HEK293 (cell line): Measurements from ENCODE around the gene MARCHF7.

Experiments
- AEBP2 ChIP-seq: fragments of 450-650 bp; formaldehyde crosslinking; IDR thresholded peaks from 2 replicates; pipeline ENCODE4 v1.5.1; 2016; ENCODE audit warnings: missing biosample characterization, missing genetic modification characterization, borderline replicate concordance
- KLF10 ChIP-seq: fragments of 450-650 bp; IDR thresholded peaks from 2 replicates; pipeline ENCODE4 v1.5.1; 2018; ENCODE audit warnings: missing biosample characterization, mild to moderate bottlenecking, missing genetic modification characterization
- MYNN ChIP-seq: fragments of 450-650 bp; formaldehyde crosslinking; IDR thresholded peaks from 2 replicates; pipeline ENCODE4 v1.5.1; 2016; ENCODE audit warnings: missing biosample characterization, missing genetic modification characterization, borderline replicate concordance
- SCRT1 ChIP-seq: fragments of 450-650 bp; formaldehyde crosslinking; IDR thresholded peaks from 2 replicates; pipeline ENCODE4 v1.5.1; 2016; ENCODE audit warnings: missing biosample characterization, missing genetic modification characterization, borderline replicate concordance
- SP7 ChIP-seq: fragments of 450-650 bp; formaldehyde crosslinking; IDR thresholded peaks from 2 replicates; pipeline ENCODE4 v1.5.1; 2016; ENCODE audit warnings: missing biosample characterization, missing genetic modification characterization
- TRIM28 ChIP-seq: IDR thresholded peaks from 2 replicates; pipeline ENCODE4 v1.6.1; 2011; ENCODE audit warnings: low read length, control low read depth, borderline replicate concordance
- WT1 ChIP-seq: fragments of 450-650 bp; formaldehyde crosslinking; IDR thresholded peaks from 2 replicates; pipeline ENCODE4 v1.5.1; 2016; ENCODE audit warnings: missing biosample characterization, missing genetic modification characterization
- YY1 ChIP-seq: fragments of 450-650 bp; formaldehyde crosslinking; IDR thresholded peaks from 2 replicates; pipeline ENCODE4 v1.5.1; 2018; ENCODE audit warnings: missing biosample characterization, missing genetic modification characterization
- ZBTB21 ChIP-seq: fragments of 450-650 bp; formaldehyde crosslinking; IDR thresholded peaks from 2 replicates; pipeline ENCODE4 v1.5.1; 2017; ENCODE audit warnings: missing biosample characterization, missing genetic modification characterization
- ZBTB48 ChIP-seq: fragments of 450-650 bp; formaldehyde crosslinking; IDR thresholded peaks from 2 replicates; pipeline ENCODE4 v1.5.1; 2016; ENCODE audit warnings: missing biosample characterization, missing genetic modification characterization
- ZBTB8A ChIP-seq: fragments of 450-650 bp; formaldehyde crosslinking; IDR thresholded peaks from 2 replicates; pipeline ENCODE4 v1.5.1; 2016; ENCODE audit warnings: missing biosample characterization, missing genetic modification characterization
- ZFP69B ChIP-seq: fragments of 450-650 bp; formaldehyde crosslinking; IDR thresholded peaks from 2 replicates; pipeline ENCODE4 v1.5.1; 2016; ENCODE audit warnings: missing biosample characterization, missing genetic modification characterization
- ZNF114 ChIP-seq: fragments of 450-650 bp; formaldehyde crosslinking; IDR thresholded peaks from 2 replicates; pipeline ENCODE4 v1.5.0; 2017; ENCODE audit warnings: missing biosample characterization, missing genetic modification characterization
- ZNF146 ChIP-seq: fragments of 450-650 bp; formaldehyde crosslinking; IDR thresholded peaks from 2 replicates; pipeline ENCODE4 v1.5.1; 2016; ENCODE audit warnings: missing biosample characterization, missing genetic modification characterization
- ZNF335 ChIP-seq: fragments of 450-650 bp; formaldehyde crosslinking; conservative IDR thresholded peaks from 2 replicates; pipeline ENCODE4 v1.5.1; 2016; ENCODE audit warnings: missing biosample characterization, missing genetic modification characterization
- ZNF366 ChIP-seq: fragments of 450-650 bp; formaldehyde crosslinking; conservative IDR thresholded peaks from 2 replicates; pipeline ENCODE4 v1.5.1; 2016; ENCODE audit warnings: missing biosample characterization, missing genetic modification characterization
- ZNF426 ChIP-seq: fragments of 450-650 bp; formaldehyde crosslinking; IDR thresholded peaks from 2 replicates; pipeline ENCODE4 v1.5.1; 2017; ENCODE audit warnings: missing biosample characterization, missing genetic modification characterization, mild to moderate bottlenecking, inconsistent platforms, moderate library complexity
- ZNF561 ChIP-seq: fragments of 450-650 bp; IDR thresholded peaks from 2 replicates; pipeline ENCODE4 v1.5.1; 2018; ENCODE audit warnings: missing biosample characterization, missing genetic modification characterization, borderline replicate concordance
- ZNF571 ChIP-seq: fragments of 450-650 bp; formaldehyde crosslinking; IDR thresholded peaks from 2 replicates; pipeline ENCODE4 v1.5.0; 2017; ENCODE audit warnings: missing biosample characterization, missing genetic modification characterization
- ZNF585B ChIP-seq: fragments of 450-650 bp; formaldehyde crosslinking; IDR thresholded peaks from 2 replicates; pipeline ENCODE4 v1.5.1; 2016; ENCODE audit warnings: missing biosample characterization, missing genetic modification characterization
- ZNF639 ChIP-seq: fragments of 450-650 bp; formaldehyde crosslinking; IDR thresholded peaks from 2 replicates; pipeline ENCODE4 v1.5.1; 2016; ENCODE audit warnings: missing biosample characterization, missing genetic modification characterization
- ZNF654 ChIP-seq: fragments of 450-650 bp; formaldehyde crosslinking; IDR thresholded peaks from 2 replicates; pipeline ENCODE4 v1.5.1; 2016; ENCODE audit warnings: low read depth, missing biosample characterization, missing genetic modification characterization
- ZNF658 ChIP-seq: fragments of 450-650 bp; formaldehyde crosslinking; IDR thresholded peaks from 2 replicates; pipeline ENCODE4; 2016; ENCODE audit warnings: missing biosample characterization, missing genetic modification characterization
- ZNF670 ChIP-seq: fragments of 450-650 bp; formaldehyde crosslinking; IDR thresholded peaks from 2 replicates; pipeline ENCODE4 v1.5.1; 2016; ENCODE audit warnings: missing biosample characterization, missing genetic modification characterization, low read depth
- ZNF76 ChIP-seq: fragments of 450-650 bp; formaldehyde crosslinking; IDR thresholded peaks from 2 replicates; pipeline ENCODE4; 2016; ENCODE audit warnings: low read depth, missing biosample characterization, missing genetic modification characterization, borderline replicate concordance
- TF ChIP-seq, protein P1 (sequence below): fragments of 450-650 bp; formaldehyde crosslinking; IDR thresholded peaks from 2 replicates; pipeline ENCODE4 v1.5.1; 2016; ENCODE audit warnings: missing biosample characterization, missing genetic modification characterization
- TF ChIP-seq, protein P2 (sequence below): fragments of 450-650 bp; formaldehyde crosslinking; IDR thresholded peaks from 2 replicates; pipeline ENCODE4 v1.5.1; 2016; ENCODE audit warnings: missing biosample characterization, missing genetic modification characterization
- TF ChIP-seq, protein P3 (sequence below): fragments of 450-650 bp; formaldehyde crosslinking; IDR thresholded peaks from 2 replicates; pipeline ENCODE4 v1.5.1; 2017; ENCODE audit warnings: missing biosample characterization, mild to moderate bottlenecking, missing genetic modification characterization, moderate library complexity
- TF ChIP-seq, protein P4 (sequence below): fragments of 450-650 bp; formaldehyde crosslinking; IDR thresholded peaks from 2 replicates; pipeline ENCODE4 v1.5.1; 2017; ENCODE audit warnings: missing biosample characterization, missing genetic modification characterization

Gene MARCHF7

GRCh38 chr2:159712143-159712928 lies at the start of gene MARCHF7 (continued):
- TF ChIP-seq, protein P1, sequence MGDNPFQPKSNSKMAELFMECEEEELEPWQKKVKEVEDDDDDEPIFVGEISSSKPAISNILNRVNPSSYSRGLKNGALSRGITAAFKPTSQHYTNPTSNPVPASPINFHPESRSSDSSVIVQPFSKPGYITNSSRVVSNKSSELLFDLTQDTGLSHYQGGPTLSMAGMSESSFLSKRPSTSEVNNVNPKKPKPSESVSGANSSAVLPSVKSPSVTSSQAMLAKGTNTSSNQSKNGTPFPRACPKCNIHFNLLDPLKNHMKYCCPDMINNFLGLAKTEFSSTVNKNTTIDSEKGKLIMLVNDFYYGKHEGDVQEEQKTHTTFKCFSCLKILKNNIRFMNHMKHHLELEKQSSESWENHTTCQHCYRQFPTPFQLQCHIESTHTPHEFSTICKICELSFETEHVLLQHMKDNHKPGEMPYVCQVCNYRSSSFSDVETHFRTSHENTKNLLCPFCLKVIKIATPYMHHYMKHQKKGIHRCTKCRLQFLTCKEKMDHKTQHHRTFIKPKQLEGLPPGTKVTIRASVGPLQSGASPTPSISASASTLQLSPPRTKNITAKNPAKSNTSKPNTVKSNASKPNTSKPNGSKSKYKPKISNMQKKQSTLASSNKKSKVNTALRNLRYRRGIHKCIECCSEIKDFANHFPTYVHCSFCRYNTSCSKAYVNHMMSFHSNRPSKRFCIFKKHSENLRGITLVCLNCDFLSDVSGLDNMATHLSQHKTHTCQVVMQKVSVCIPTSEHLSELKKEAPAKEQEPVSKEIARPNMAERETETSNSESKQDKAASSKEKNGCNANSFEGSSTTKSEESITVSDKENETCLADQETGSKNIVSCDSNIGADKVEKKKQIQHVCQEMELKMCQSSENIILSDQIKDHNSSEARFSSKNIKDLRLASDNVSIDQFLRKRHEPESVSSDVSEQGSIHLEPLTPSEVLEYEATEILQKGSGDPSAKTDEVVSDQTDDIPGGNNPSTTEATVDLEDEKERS, result 0 out of 2 replicates have a peak, but pooled peaks have one; percentile 36
- peak; percentile 42; the same call in 1 of the 2 replicates for TF ChIP-seq WT1
- TF ChIP-seq ZNF585B, result no peak
- no peak for TF ChIP-seq AEBP2 (tag by site-specific recombination)
- TF ChIP-seq ZNF639 (tag by site-specific recombination), result peak; percentile 77; the same call in 1 of the 2 replicates
- TF ChIP-seq ZNF561, result peak; percentile 83; the same call in 1 of the 2 replicates
- TF ChIP-seq ZNF335, result peak; percentile 95
- TF ChIP-seq, protein P2, sequence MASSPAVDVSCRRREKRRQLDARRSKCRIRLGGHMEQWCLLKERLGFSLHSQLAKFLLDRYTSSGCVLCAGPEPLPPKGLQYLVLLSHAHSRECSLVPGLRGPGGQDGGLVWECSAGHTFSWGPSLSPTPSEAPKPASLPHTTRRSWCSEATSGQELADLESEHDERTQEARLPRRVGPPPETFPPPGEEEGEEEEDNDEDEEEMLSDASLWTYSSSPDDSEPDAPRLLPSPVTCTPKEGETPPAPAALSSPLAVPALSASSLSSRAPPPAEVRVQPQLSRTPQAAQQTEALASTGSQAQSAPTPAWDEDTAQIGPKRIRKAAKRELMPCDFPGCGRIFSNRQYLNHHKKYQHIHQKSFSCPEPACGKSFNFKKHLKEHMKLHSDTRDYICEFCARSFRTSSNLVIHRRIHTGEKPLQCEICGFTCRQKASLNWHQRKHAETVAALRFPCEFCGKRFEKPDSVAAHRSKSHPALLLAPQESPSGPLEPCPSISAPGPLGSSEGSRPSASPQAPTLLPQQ (tag by site-specific recombination), result peak; percentile 55
- TF ChIP-seq ZNF366 (tag by site-specific recombination), result no peak
- no peak for TF ChIP-seq ZNF114 (tag by site-specific recombination)
- no peak for TF ChIP-seq ZFP69B (tag by site-specific recombination)
- no peak for TF ChIP-seq ZBTB21 (tag by site-specific recombination)
- TF ChIP-seq ZNF146 (tag by site-specific recombination), result no peak
- TF ChIP-seq TRIM28, result no peak; the same call in 1 of the 2 replicates
- TF ChIP-seq ZNF654 (tag by site-specific recombination), result peak; percentile 44
- TF ChIP-seq SCRT1, result no peak
- TF ChIP-seq ZBTB8A, result peak; percentile 98
- no peak for TF ChIP-seq ZNF426 (tag by site-specific recombination)
- no peak for TF ChIP-seq ZNF658 (tag by site-specific recombination)
- no peak for TF ChIP-seq ZNF670 (tag by site-specific recombination)
- TF ChIP-seq SP7 (tag by site-specific recombination), result peak; percentile 81
- TF ChIP-seq ZNF76, result peak; percentile 61; the same call in 1 of the 2 replicates
- TF ChIP-seq KLF10 (tag by site-specific recombination), result 0 out of 2 replicates have a peak, but pooled peaks have one; percentile 25
- peak; percentile 44 for TF ChIP-seq ZBTB48 (tag by site-specific recombination)
- TF ChIP-seq, protein P3, sequence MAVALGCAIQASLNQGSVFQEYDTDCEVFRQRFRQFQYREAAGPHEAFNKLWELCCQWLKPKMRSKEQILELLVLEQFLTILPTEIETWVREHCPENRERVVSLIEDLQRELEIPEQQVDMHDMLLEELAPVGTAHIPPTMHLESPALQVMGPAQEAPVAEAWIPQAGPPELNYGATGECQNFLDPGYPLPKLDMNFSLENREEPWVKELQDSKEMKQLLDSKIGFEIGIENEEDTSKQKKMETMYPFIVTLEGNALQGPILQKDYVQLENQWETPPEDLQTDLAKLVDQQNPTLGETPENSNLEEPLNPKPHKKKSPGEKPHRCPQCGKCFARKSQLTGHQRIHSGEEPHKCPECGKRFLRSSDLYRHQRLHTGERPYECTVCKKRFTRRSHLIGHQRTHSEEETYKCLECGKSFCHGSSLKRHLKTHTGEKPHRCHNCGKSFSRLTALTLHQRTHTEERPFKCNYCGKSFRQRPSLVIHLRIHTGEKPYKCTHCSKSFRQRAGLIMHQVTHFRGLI (tag by site-specific recombination), result peak; percentile 72; the same call in 1 of the 2 replicates
- TF ChIP-seq, protein P4, sequence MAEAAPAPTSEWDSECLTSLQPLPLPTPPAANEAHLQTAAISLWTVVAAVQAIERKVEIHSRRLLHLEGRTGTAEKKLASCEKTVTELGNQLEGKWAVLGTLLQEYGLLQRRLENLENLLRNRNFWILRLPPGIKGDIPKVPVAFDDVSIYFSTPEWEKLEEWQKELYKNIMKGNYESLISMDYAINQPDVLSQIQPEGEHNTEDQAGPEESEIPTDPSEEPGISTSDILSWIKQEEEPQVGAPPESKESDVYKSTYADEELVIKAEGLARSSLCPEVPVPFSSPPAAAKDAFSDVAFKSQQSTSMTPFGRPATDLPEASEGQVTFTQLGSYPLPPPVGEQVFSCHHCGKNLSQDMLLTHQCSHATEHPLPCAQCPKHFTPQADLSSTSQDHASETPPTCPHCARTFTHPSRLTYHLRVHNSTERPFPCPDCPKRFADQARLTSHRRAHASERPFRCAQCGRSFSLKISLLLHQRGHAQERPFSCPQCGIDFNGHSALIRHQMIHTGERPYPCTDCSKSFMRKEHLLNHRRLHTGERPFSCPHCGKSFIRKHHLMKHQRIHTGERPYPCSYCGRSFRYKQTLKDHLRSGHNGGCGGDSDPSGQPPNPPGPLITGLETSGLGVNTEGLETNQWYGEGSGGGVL, result peak; percentile 97
- TF ChIP-seq MYNN (tag by site-specific recombination), result no peak
- no peak for TF ChIP-seq ZNF571 (tag by site-specific recombination)
- TF ChIP-seq YY1 (tag by site-specific recombination), result peak; percentile 93
